Endothelial cell of umbilical vein (primary cell): ENCODE measurements around the gene ATP13A2. TPM values are rescaled to one million over a fixed set of nuclear protein-coding genes. Genes with fewer than 3 reads are reported as not detected.

Experiments used
- BruUV-seq: library from RNA; stranded (reverse); fragments of 400-500 nt; replicated peaks from 2 replicates; lab custom pipeline; 2021; lab: Mats Ljungman, UMichigan
- CTCF ChIA-PET: fragments of 300-600, 350-600 bp; sonication (Branson Sonifier 250); formaldehyde crosslinking; loops from one replicate; lab custom pipeline; 2021; ENCODE audit warnings: antibody characterized with exemption, inconsistent platforms; lab: Charles Lee
- POLR2A ChIA-PET: fragments of 300-600, 350-600 bp; sonication (Branson Sonifier 250); formaldehyde crosslinking; loops from one replicate; lab custom pipeline; 2021; ENCODE audit warnings: antibody characterized with exemption, inconsistent platforms; lab: Charles Lee
- DNase-seq: peaks from one replicate; pipeline ENCODE4 v3.0.0-alpha.2; 2011; ENCODE audit warnings: low read depth, low spot score
- FAIRE-seq: peaks from 2 replicates; lab custom pipeline; 2011; peaks lifted over from hg19 to GRCh38; lab: Jason Lieb, UNC
- H2AFZ ChIP-seq: 2 replicates; pipeline ENCODE4 v1.6.0; 2012; ENCODE audit warnings: low read depth, low read length, control low read depth, inconsistent platforms
- H3K27ac ChIP-seq: 2 replicates; pipeline ENCODE4 v1.5.1; 2011; ENCODE audit warnings: low read depth, mild to moderate bottlenecking, control low read depth, low read length, moderate library complexity; ENCODE audit not compliant: insufficient read depth
- H3K27me3 ChIP-seq, 2 experiments: 2 replicates each; pipeline versions ENCODE4 v1.6.0 to v1.6.1; 2011; ENCODE audit warnings: low read length in 2 of 2, mixed read lengths in 1 of 2; ENCODE audit not compliant: control insufficient read depth in 2 of 2, insufficient read depth in 2 of 2
- H3K36me3 ChIP-seq, 2 experiments: 2 replicates in 1 of 2; 3 replicates in 1 of 2; pipeline ENCODE4 v1.5.1; 2011; ENCODE audit warnings: low read length in 2 of 2, mild to moderate bottlenecking in 1 of 2, moderate library complexity in 1 of 2; ENCODE audit not compliant: control insufficient read depth in 2 of 2, insufficient read depth in 2 of 2; ENCODE audit errors: extremely low read depth in 1 of 2
- H3K4me1 ChIP-seq: 3 replicates; pipeline ENCODE4 v1.5.1; 2011; ENCODE audit warnings: mild to moderate bottlenecking, low read length; ENCODE audit not compliant: control insufficient read depth, insufficient read depth; ENCODE audit errors: extremely low read depth
- H3K4me2 ChIP-seq: 2 replicates; pipeline ENCODE4 v1.6.1; 2011; ENCODE audit warnings: low read length, control low read depth, mixed read lengths; ENCODE audit not compliant: insufficient read depth
- H3K4me3 ChIP-seq, 3 experiments: fragments of 200-600 bp in 1 of 3; sonication (generic), shearing (Covaris generic) in 1 of 3; replicated peaks in 1 of 3; 2 replicates each; pipeline ENCODE4 v1.5.1; 2011 to 2016; ENCODE audit warnings: control low read depth in 3 of 3, low read length in 3 of 3, mild to moderate bottlenecking in 2 of 3, inconsistent platforms in 1 of 3, low read depth in 1 of 3, moderate library complexity in 1 of 3; ENCODE audit not compliant: insufficient read depth in 1 of 3
- H3K79me2 ChIP-seq: 2 replicates; pipeline ENCODE4 v1.6.0; 2012; ENCODE audit warnings: low read length, inconsistent platforms; ENCODE audit not compliant: control insufficient read depth, insufficient read depth
- H3K9ac ChIP-seq: replicated peaks from 2 replicates; pipeline ENCODE3; 2011; ENCODE audit warnings: low read length, control low read depth; ENCODE audit not compliant: insufficient read depth; ENCODE audit errors: extremely low read depth
- H3K9me1 ChIP-seq: replicated peaks from 3 replicates; pipeline ENCODE4 v1.6.0; 2011; ENCODE audit warnings: mild to moderate bottlenecking, low read length; ENCODE audit not compliant: control insufficient read depth, insufficient read depth; ENCODE audit errors: extremely low read depth
- H3K9me3 ChIP-seq: replicated peaks from 2 replicates; pipeline ENCODE4 v1.5.1; 2012; ENCODE audit warnings: low read length, inconsistent platforms; ENCODE audit not compliant: control insufficient read depth, insufficient read depth
- H4K20me1 ChIP-seq: replicated peaks from 2 replicates; pipeline ENCODE3; 2011; ENCODE audit warnings: mild to moderate bottlenecking, low read length; ENCODE audit not compliant: control insufficient read depth, insufficient read depth; ENCODE audit errors: extremely low read depth
- CTCF ChIP-seq, 2 donors: IDR thresholded peaks; 1 replicate in 1 of 2; 2 replicates in 1 of 2; pipeline ENCODE4 v1.5.1; 2011; ENCODE audit warnings: low read length in 2 of 2, mild to moderate bottlenecking in 2 of 2, moderate library complexity in 2 of 2, control low read depth in 1 of 2, inconsistent platforms in 1 of 2, low read depth in 1 of 2; ENCODE audit not compliant: insufficient read depth in 1 of 2; ENCODE audit errors: extremely low read depth in 1 of 2
- EZH2 ChIP-seq: IDR thresholded peaks from 2 replicates; pipeline ENCODE4 v1.6.1; 2012; ENCODE audit warnings: borderline replicate concordance, low read depth, mild to moderate bottlenecking, moderate library complexity, low read length, inconsistent platforms; ENCODE audit not compliant: severe bottlenecking
- FOS ChIP-seq: IDR thresholded peaks from 2 replicates; pipeline ENCODE4 v1.6.1; 2011; ENCODE audit warnings: mild to moderate bottlenecking, low read length, moderate library complexity, borderline replicate concordance; ENCODE audit not compliant: insufficient read depth
- GATA2 ChIP-seq: IDR thresholded peaks from 2 replicates; pipeline ENCODE4 v1.7.0; 2011; ENCODE audit warnings: low read depth, mild to moderate bottlenecking, moderate library complexity, mixed read lengths, low read length; ENCODE audit not compliant: insufficient read length, insufficient read depth
- JUN ChIP-seq: IDR thresholded peaks from 2 replicates; pipeline ENCODE4 v1.6.1; 2011; ENCODE audit warnings: borderline replicate concordance, low read depth; ENCODE audit not compliant: insufficient read length, insufficient read depth
- MAX ChIP-seq: IDR thresholded peaks from 2 replicates; pipeline ENCODE4 v1.6.1; 2011; ENCODE audit not compliant: insufficient read depth, insufficient read length
- MYC ChIP-seq: IDR thresholded peaks from one replicate; pipeline ENCODE4 v1.6.1; 2011; ENCODE audit warnings: mild to moderate bottlenecking, low read depth, low read length
- POLR2A ChIP-seq: IDR thresholded peaks from 2 replicates; pipeline ENCODE4 v1.6.1; 2012; ENCODE audit warnings: low read depth, mild to moderate bottlenecking, control low read depth, low read length
- POLR2AphosphoS5 ChIP-seq: IDR thresholded peaks from 2 replicates; pipeline ENCODE4 v1.6.1; 2012; ENCODE audit warnings: low read depth, mild to moderate bottlenecking, control low read depth, low read length, moderate library complexity; ENCODE audit not compliant: insufficient read depth
- dilution Hi-C: fragments of 300-500 bp; cut with MboI; formaldehyde crosslinking; loops from one replicate; pipeline ENCODE4 v1.15.0; 2019; ENCODE audit warnings: low sequenced_read_pairs; ENCODE audit not compliant: extremely low pct_ligation_motif_present
- intact Hi-C: fragments of 100-400 bp; cut with micrococcal nuclease; formaldehyde crosslinking; loops from one replicate; pipeline ENCODE4 v1.10.0; 2022
- polyA plus RNA-seq, 4 experiments: library from polyadenylated mRNA; depleted of rRNA in 3 of 4; stranded (reverse) in 3 of 4; unstranded in 1 of 4; fragments of >200 nt; gene quantifications; 2 replicates each; pipeline versions ENCODE4 v1.2.1 to v1.2.3, GENCODE V29; 2011 to 2012; ENCODE audit warnings: missing spikeins in 1 of 4
- total RNA-seq: library from RNA; stranded (reverse); gene quantifications from 2 replicates; pipeline ENCODE4 v1.2.3, GENCODE V29; 2021

ATP13A2 gene
- total and polyA plus RNA-seq, 2 donors (not counting 3 experiments of a cell fraction or from before 2014, with no cell fraction given) = 44.9 to 60.6 TPM

GRCh38 chr1:16975838-16976237 lies 35.9 kb downstream of the ATP13A2 start:
- DNase-seq (no peak), FAIRE-seq (no peak)
- H3K9ac ChIP-seq = no peak overlapping the region
- no peak overlapping the region for H3K4me3 ChIP-seq
- dilution Hi-C loops = no loop called here
- ChIA-PET CTCF (interaction anchor here (1.4 kb wide), 1 partner anchor 15 kb away, joined by 5 read pairs; no protein-coding TSS in a partner anchor), POLR2A (interaction anchor here (1.2 to 1.3 kb wide), 2 partner anchors 9 kb away, joined by 3 to 4 read pairs; no protein-coding TSS in a partner anchor)
- no peaks in the 10 kb centered on the region for H3K27me3 ChIP-seq
- no TSS peak for BruUV-seq
- H3K36me3 ChIP-seq = peaks cover 0 to 25% of the 10 kb centered on the region in 2 experiments
- intact Hi-C loops = no loop called here
- no peak overlapping the region for H2AFZ ChIP-seq
- H3K79me2 ChIP-seq = no peaks in the 10 kb centered on the region
- no peaks in the 10 kb centered on the region for H3K9me1 ChIP-seq
- no peak overlapping the region for H3K4me2 ChIP-seq
- no peaks in the 10 kb centered on the region for H3K9me3 ChIP-seq
- H3K4me1 ChIP-seq = peaks cover 10% of the 10 kb centered on the region
- TF ChIP-seq MAX (no peak), JUN (no peak), POLR2AphosphoS5 (no peak), CTCF (IDR thresholded peaks at IDR 0.05; ENCODE audit: extremely low read depth in 1 of 2, insufficient read depth in 1 of 2, low read depth in 1 of 2, low read length in 2 of 2) (no peak)
- H4K20me1 ChIP-seq = no peaks in the 10 kb centered on the region
- H3K27ac ChIP-seq = no peak overlapping the region

GRCh38 chr1:16975211-16975610 lies 36.5 kb downstream of the ATP13A2 start:
- CTCF ChIA-PET = interaction anchor here (0.6 to 1.4 kb wide), 2 partner anchors 13 to 15 kb away, joined by 3 to 5 read pairs; no protein-coding TSS in a partner anchor
- dilution Hi-C loops = no loop called here
- no peak for FAIRE-seq

More at GRCh38 chr1:16975211-16975610, 36.5 kb downstream of the ATP13A2 start:
- no peak for TF ChIP-seq EZH2
- no peak for TF ChIP-seq JUN
- no peak for TF ChIP-seq POLR2A
- no peak for TF ChIP-seq FOS
- TF ChIP-seq MYC = no peak
- no peak for TF ChIP-seq CTCF (IDR thresholded peaks at IDR 0.05; ENCODE audit: extremely low read depth in 1 of 2, insufficient read depth in 1 of 2, low read depth in 1 of 2, low read length in 2 of 2)
- TF ChIP-seq GATA2 = no peak
- no peak for TF ChIP-seq MAX
- no peak for TF ChIP-seq POLR2AphosphoS5
- Histone ChIP-seq H3K9ac (no peak overlapping the region), H2AFZ (no peak overlapping the region), H4K20me1 (no peaks in the 10 kb centered on the region), H3K36me3 (peaks cover 0 to 25% of the 10 kb centered on the region in 2 experiments), H3K9me3 (no peaks in the 10 kb centered on the region), H3K9me1 (no peaks in the 10 kb centered on the region), H3K27ac (no peak overlapping the region), H3K27me3 (no peaks in the 10 kb centered on the region), H3K4me2 (no peak overlapping the region), H3K4me3 (no peak overlapping the region), H3K4me1 (peaks cover 9% of the 10 kb centered on the region), H3K79me2 (no peaks in the 10 kb centered on the region)
- BruUV-seq = no TSS peak
- POLR2A ChIA-PET = interaction anchor here (1.3 kb wide), 1 partner anchor 9 kb away, joined by 4 read pairs; no protein-coding TSS in a partner anchor
- DNase-seq = no peak
- intact Hi-C loops = no loop called here
